Karpas-422 (cell line): Measurements from ENCODE around the gene SLC36A3. TPM values are rescaled to one million over a fixed set of nuclear protein-coding genes. Genes with fewer than 3 reads are reported as not detected.

Experiments
- DNase-seq: peaks from one replicate; pipeline ENCODE4 v3.0.0-alpha.2; 2015
- H2AFZ ChIP-seq: fragments of 200-600 bp; sonication (generic); 2 replicates; pipeline ENCODE4 v1.6.1; 2014; ENCODE audit warnings: antibody characterized with exemption, low read length, mixed read lengths
- H3K27ac ChIP-seq: fragments of 200-600 bp; sonication (generic); 2 replicates; pipeline ENCODE4 v1.5.1; 2014; ENCODE audit warnings: mild to moderate bottlenecking, low read length, moderate library complexity
- H3K27me3 ChIP-seq: fragments of 200-600 bp; sonication (generic); 2 replicates; pipeline ENCODE4 v1.6.1; 2014; ENCODE audit warnings: low read length, mixed read lengths
- H3K36me3 ChIP-seq: fragments of 200-600 bp; sonication (generic); 2 replicates; pipeline ENCODE4 v1.6.1; 2014; ENCODE audit warnings: low read length, mixed read lengths; ENCODE audit not compliant: insufficient read depth
- H3K4me1 ChIP-seq: fragments of 200-600 bp; sonication (generic); 2 replicates; pipeline ENCODE4 v1.6.1; 2014; ENCODE audit warnings: mild to moderate bottlenecking, low read length, mixed read lengths
- H3K4me2 ChIP-seq: fragments of 200-600 bp; sonication (generic); 2 replicates; pipeline ENCODE4 v1.6.1; 2014; ENCODE audit warnings: low read length, low read depth, mild to moderate bottlenecking; ENCODE audit not compliant: poor library complexity, severe bottlenecking
- H3K4me3 ChIP-seq: fragments of 200-600 bp; sonication (generic); 2 replicates; pipeline ENCODE4 v1.5.1; 2014; ENCODE audit warnings: mild to moderate bottlenecking, antibody characterized with exemption, low read length, mixed read lengths
- H3K79me2 ChIP-seq: fragments of 200-600 bp; sonication (generic); 2 replicates; pipeline ENCODE4 v1.6.1; 2014; ENCODE audit warnings: mild to moderate bottlenecking, low read length, mixed read lengths
- H3K9ac ChIP-seq: fragments of 200-600 bp; sonication (generic); 2 replicates; pipeline ENCODE4 v1.6.0; 2014; ENCODE audit warnings: low read length
- H3K9me2 ChIP-seq: fragments of 200-600 bp; sonication (generic), shearing (Covaris generic); replicated peaks from 2 replicates; pipeline ENCODE4 v1.6.0; 2014; ENCODE audit warnings: mild to moderate bottlenecking, low read length, moderate library complexity; ENCODE audit not compliant: insufficient read depth
- H3K9me3 ChIP-seq: fragments of 300-700, 200-600 bp; sonication (generic); 2 replicates; pipeline ENCODE4 v1.6.1; 2014; ENCODE audit warnings: low read length, mixed read lengths
- H4K20me1 ChIP-seq: fragments of 200-600 bp; sonication (generic); 2 replicates; pipeline ENCODE4 v1.6.1; 2014; ENCODE audit warnings: mild to moderate bottlenecking, antibody characterized with exemption, low read length, low read depth; ENCODE audit not compliant: insufficient read depth
- total RNA-seq: library from RNA; depleted of rRNA; stranded (reverse); fragments of >200 nt; shearing (Covaris generic); gene quantifications from 2 replicates; pipeline ENCODE4 v1.2.3, GENCODE V29; 2014; ENCODE audit warnings: low replicate concordance

The SLC36A3 gene
- total RNA-seq, 1 experiment from 2014 or later = not detected

DNA sequence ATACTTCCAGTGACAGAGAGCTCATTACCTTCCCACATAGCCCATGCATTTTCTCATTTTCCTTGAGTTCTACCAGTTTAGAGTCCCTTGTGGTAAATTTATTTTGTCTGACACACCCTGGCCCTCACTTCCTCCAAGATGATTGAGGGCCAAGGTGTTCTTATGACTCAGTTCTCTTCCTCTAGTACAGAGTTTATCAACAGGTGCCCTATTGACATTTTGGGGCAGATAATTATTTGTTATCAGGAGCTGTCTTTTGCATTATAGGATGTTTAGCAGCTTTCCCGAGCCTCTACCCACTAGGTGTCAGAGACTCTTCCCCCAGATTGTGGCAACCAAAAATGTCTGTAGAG is 7.1 kb downstream of the SLC36A3 start:
- Histone ChIP-seq H3K9me3 (no peaks in the 10 kb centered on the region), H3K4me3 (no peak overlapping the region), H3K4me1 (peaks cover 3% of the 10 kb centered on the region), H3K36me3 (no peaks in the 10 kb centered on the region), H3K4me2 (no peak overlapping the region), H3K27me3 (no peaks in the 10 kb centered on the region), H3K27ac (no peak overlapping the region), H3K79me2 (no peaks in the 10 kb centered on the region), H2AFZ (no peak overlapping the region), H3K9ac (no peak overlapping the region), H3K9me2 (no peaks in the 10 kb centered on the region), H4K20me1 (no peaks in the 10 kb centered on the region)
- no peak for DNase-seq

DNA sequence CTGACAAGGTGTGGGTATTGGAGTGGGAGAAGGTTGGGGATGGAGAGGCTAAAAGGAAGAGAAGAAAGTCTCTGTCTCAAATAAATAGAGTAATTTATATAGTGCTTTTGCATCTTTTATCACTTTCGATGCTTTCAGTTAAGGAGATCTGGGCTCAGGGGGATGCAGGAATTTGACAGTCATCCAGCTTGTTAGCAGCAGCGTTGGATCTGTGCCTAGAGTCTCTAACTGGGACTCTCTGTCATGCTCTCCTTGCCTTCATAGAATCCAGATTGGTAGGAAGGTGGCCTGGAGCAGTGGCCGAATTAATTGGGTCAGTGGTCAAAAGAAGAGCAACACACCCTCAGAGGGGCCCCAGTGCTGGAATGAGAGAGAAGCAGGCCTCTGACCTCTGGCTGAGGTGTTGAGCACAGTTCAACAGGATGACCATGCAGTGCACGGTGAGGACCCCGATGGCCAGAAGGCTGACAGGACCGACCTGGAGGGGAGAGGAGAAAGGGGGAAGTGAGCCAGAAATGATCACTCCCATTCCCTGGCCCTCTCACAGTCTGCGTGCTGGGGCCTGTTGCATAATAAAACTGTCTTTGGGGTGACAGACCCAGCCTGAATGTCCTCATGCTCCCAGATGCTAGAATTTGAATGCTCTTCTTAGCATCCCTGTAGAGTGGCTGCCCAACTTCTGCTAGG is 7.6 kb downstream of the SLC36A3 start:
- H4K20me1 ChIP-seq = no peaks in the 10 kb centered on the region
- H3K27me3 ChIP-seq = no peaks in the 10 kb centered on the region; the same call in 1 of the 2 replicates
- no peak for DNase-seq
- H3K79me2 ChIP-seq = no peaks in the 10 kb centered on the region
- no peak overlapping the region for H3K4me2 ChIP-seq
- H3K9me2 ChIP-seq = no peaks in the 10 kb centered on the region
- H2AFZ ChIP-seq = no peak overlapping the region
- H3K9ac ChIP-seq = no peak overlapping the region
- no peak overlapping the region for H3K27ac ChIP-seq
- no peaks in the 10 kb centered on the region for H3K9me3 ChIP-seq
- no peak overlapping the region for H3K4me3 ChIP-seq
- no peaks in the 10 kb centered on the region for H3K36me3 ChIP-seq
- H3K4me1 ChIP-seq = peaks cover 3% of the 10 kb centered on the region

DNA sequence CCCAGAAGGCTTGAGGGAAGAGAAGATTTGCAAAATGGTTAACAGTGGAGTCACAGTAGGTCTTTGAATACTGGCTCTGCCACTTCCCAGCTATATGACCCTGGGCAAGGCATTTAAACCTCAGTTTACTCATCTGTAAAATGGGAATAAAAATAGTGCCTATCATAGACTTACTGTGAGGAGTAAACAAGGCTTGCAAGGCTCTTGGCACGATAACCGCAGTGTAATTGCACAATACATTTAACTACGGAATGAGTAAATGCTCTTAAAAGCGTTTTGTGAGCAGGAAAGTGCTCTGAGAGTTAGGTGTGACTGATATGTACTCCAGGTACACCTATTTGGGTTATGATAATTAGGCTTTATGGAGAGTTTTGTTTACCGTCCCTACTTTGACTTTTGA is 8.4 kb downstream of the SLC36A3 start:
- Histone ChIP-seq H3K4me2 (no peak overlapping the region), H3K27me3 (no peaks in the 10 kb centered on the region; the same call in 1 of the 2 replicates), H3K9me3 (no peaks in the 10 kb centered on the region), H3K27ac (no peak overlapping the region), H3K4me3 (no peak overlapping the region), H4K20me1 (no peaks in the 10 kb centered on the region), H2AFZ (no peak overlapping the region), H3K4me1 (peaks cover 3% of the 10 kb centered on the region), H3K79me2 (no peaks in the 10 kb centered on the region), H3K9me2 (no peaks in the 10 kb centered on the region), H3K9ac (no peak overlapping the region), H3K36me3 (no peaks in the 10 kb centered on the region)
- no peak for DNase-seq

DNA sequence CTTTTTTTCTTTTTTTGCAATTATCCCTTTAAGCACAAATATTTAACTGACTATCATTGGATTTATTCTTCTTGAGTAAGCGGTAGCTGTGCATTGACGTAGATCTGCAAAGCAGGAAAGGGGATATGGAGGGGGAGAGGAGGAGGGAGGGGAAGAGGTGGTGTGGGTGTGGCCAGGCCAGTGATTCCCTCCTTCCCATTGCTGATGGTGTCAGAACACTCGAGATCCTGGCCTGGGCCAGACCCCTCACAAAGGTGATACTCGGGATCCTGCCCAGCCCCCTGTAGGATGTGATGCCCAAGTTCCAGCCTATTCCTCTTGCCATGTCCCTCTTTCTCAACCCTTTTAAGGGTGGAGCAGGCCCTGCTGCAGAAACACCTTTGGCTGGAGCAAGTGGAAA is 9.9 kb downstream of the SLC36A3 start:
- Histone ChIP-seq H3K27me3 (no peaks in the 10 kb centered on the region; the same call in 1 of the 2 replicates), H3K4me3 (no peak overlapping the region), H4K20me1 (no peaks in the 10 kb centered on the region), H3K9ac (no peak overlapping the region), H3K4me2 (no peak overlapping the region), H3K9me3 (no peaks in the 10 kb centered on the region), H2AFZ (no peak overlapping the region), H3K27ac (no peak overlapping the region), H3K36me3 (no peaks in the 10 kb centered on the region), H3K9me2 (no peaks in the 10 kb centered on the region), H3K79me2 (no peaks in the 10 kb centered on the region), H3K4me1 (peaks cover 3% of the 10 kb centered on the region)
- no peak for DNase-seq

DNA sequence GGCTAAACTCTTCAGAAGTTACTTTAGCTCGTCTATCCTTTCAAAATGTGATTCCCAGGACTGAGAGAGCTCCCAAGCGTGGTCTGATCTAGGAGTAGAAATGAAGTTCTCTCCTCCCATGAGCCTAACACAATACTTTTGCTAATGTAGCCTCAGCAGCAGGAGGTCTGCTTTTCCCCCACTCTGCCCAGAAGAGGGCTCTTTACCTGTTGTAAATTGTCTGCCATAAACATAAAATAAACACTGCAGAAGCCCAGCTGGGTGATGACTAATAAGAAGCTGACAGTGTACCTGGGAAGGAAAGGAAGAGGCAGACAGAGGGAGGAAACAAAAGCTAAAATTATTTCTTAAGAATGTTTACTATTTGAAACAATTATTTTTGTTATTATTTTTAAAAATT is 15.4 kb downstream of the SLC36A3 start:
- Histone ChIP-seq H3K79me2 (no peaks in the 10 kb centered on the region), H3K27ac (no peak overlapping the region), H4K20me1 (no peaks in the 10 kb centered on the region), H3K36me3 (no peaks in the 10 kb centered on the region), H3K4me1 (peaks cover 6% of the 10 kb centered on the region), H3K4me3 (no peak overlapping the region), H3K4me2 (no peak overlapping the region), H3K9me2 (no peaks in the 10 kb centered on the region), H3K9ac (no peak overlapping the region), H2AFZ (no peak overlapping the region), H3K9me3 (no peaks in the 10 kb centered on the region), H3K27me3 (no peaks in the 10 kb centered on the region; the same call in 1 of the 2 replicates)
- no peak for DNase-seq

DNA sequence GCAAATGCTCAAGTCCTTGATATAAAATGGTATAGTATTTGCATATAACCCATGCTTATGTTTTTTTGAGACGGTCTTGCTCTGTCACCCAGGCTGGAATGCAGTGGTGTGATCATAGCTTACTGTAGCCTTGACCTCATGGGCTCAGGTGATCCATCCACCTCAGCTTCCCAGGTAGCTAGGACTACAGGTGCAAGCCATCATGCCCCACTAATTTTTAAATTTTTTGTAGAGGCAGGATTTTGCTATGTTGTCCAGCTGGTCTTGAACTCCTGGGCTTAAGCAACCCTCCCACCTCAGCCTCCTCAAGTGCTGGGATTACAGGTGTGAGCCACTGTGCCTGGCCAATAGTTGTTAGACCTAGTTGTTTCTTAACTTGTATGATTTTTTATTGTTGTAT is 17.3 kb downstream of the SLC36A3 start:
- Histone ChIP-seq H3K4me2 (peak overlapping the region; percentile 32), H3K27me3 (no peaks in the 10 kb centered on the region; the same call in 1 of the 2 replicates), H2AFZ (no peak overlapping the region), H3K4me3 (no peak overlapping the region; the same call in 1 of the 2 replicates), H3K27ac (no peak overlapping the region), H3K9ac (no peak overlapping the region), H3K79me2 (no peaks in the 10 kb centered on the region), H3K36me3 (no peaks in the 10 kb centered on the region), H3K9me2 (no peaks in the 10 kb centered on the region), H3K4me1 (peaks cover 6% of the 10 kb centered on the region), H3K9me3 (no peaks in the 10 kb centered on the region), H4K20me1 (no peaks in the 10 kb centered on the region)
- DNase-seq = no peak

DNA sequence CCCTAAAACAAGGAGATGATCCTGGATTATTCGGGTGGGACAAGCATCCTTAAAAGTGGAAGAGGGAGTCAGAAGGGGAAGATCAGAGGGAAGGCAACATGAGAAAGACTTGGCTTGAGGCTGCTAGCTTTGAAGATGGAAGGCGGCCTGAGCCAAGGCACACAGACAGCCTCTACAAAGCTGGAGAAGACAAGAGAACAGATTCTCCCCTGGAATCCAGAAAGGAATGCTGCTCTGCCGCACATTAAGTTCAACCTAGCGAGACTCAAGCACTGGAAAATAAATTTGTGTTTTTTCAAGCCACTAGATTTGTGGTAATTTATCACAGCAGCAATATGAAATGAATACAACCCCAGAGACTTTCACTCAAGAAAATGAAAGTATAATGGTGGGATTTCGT is 17.9 kb downstream of the SLC36A3 start:
- H3K4me3 ChIP-seq = no peak overlapping the region; the same call in 1 of the 2 replicates

DNA sequence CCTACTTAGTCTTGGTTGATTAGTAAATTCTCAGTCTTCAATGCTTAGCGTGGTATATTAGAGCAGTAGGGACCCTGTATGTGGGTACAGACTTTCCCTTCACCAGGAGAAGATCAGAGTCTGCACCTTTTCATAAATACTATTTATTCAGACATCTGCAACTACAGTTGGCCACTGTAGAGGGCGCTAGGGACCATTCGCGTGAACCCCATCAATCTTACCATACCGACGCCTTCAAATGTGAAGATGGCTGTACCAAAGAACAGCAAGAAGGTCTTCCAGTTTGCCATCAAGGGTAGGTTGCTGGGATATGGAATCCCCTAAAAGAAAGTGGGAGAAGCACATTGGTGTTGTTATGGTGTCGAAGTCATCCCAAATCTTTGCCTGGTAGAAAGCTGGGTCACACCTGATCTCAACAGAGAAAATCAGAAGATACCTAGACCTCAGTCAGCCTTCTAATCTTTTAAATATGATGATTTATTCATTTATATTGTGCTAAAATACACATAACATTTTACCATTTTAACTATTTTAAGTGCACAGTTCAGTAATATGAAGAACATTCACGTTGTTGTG is 19.1 kb downstream of the SLC36A3 start:
- H3K27me3 ChIP-seq = no peaks in the 10 kb centered on the region
- no peak overlapping the region for H3K27ac ChIP-seq
- no peaks in the 10 kb centered on the region for H3K9me2 ChIP-seq
- no peaks in the 10 kb centered on the region for H3K79me2 ChIP-seq
- no peaks in the 10 kb centered on the region for H3K9me3 ChIP-seq
- H3K4me3 ChIP-seq = no peak overlapping the region
- H3K4me1 ChIP-seq = peaks cover 6% of the 10 kb centered on the region
- H3K9ac ChIP-seq = no peak overlapping the region
- H3K36me3 ChIP-seq = no peaks in the 10 kb centered on the region
- H3K4me2 ChIP-seq = no peak overlapping the region
- no peaks in the 10 kb centered on the region for H4K20me1 ChIP-seq
- H2AFZ ChIP-seq = no peak overlapping the region
- peak; percentile 79 for DNase-seq

More for the DNA sequence above, 17.9 kb downstream of the SLC36A3 start:
- no peaks in the 10 kb centered on the region for H4K20me1 ChIP-seq
- DNase-seq = no peak
- no peaks in the 10 kb centered on the region for H3K79me2 ChIP-seq
- no peaks in the 10 kb centered on the region for H3K9me2 ChIP-seq
- no peaks in the 10 kb centered on the region for H3K9me3 ChIP-seq
- no peak overlapping the region for H3K27ac ChIP-seq
- no peak overlapping the region for H2AFZ ChIP-seq
- no peaks in the 10 kb centered on the region for H3K27me3 ChIP-seq
- H3K4me1 ChIP-seq = peaks cover 6% of the 10 kb centered on the region
- no peaks in the 10 kb centered on the region for H3K36me3 ChIP-seq
- H3K9ac ChIP-seq = no peak overlapping the region
- H3K4me2 ChIP-seq = peak overlapping the region; percentile 32
